ENCODE measurements around the gene AKR1B1.

Gene AKR1B1

GRCh38 chr7:134472572-134473244 is 13.8 kb upstream of the AKR1B1 start:
- in situ Hi-C loops (cut with MboI; ENCODE audit: low sequenced_read_pairs): no loop called here

- in situ Hi-C loops (cut with MboI; ENCODE audit: low sequenced_read_pairs): no loop called here
These were observed 12.0 kb upstream of the AKR1B1 start for GRCh38 chr7:134470864-134471263.

- in situ Hi-C loops (cut with MboI; ENCODE audit: low sequenced_read_pairs): no loop called here
These were observed 10.7 kb upstream of the AKR1B1 start for GRCh38 chr7:134469622-134470021.

GRCh38 chr7:134468475-134468874 is 9.6 kb upstream of the AKR1B1 start:
- in situ Hi-C loops (cut with MboI; ENCODE audit: low sequenced_read_pairs): no loop called here

- in situ Hi-C loops (cut with MboI; ENCODE audit: low sequenced_read_pairs): no loop called here
These were observed 9.2 kb upstream of the AKR1B1 start for GRCh38 chr7:134468054-134468453.

GRCh38 chr7:134465491-134465890 is 6.6 kb upstream of the AKR1B1 start:
- in situ Hi-C loops (cut with MboI; ENCODE audit: low sequenced_read_pairs): no loop called here

- in situ Hi-C loops (cut with MboI; ENCODE audit: low sequenced_read_pairs): no loop called here
These were observed 5.6 kb upstream of the AKR1B1 start for GRCh38 chr7:134464496-134464895.

GRCh38 chr7:134463751-134464150 is 4.9 kb upstream of the AKR1B1 start:
- in situ Hi-C loops (cut with MboI; ENCODE audit: low sequenced_read_pairs): no loop called here

GRCh38 chr7:134462337-134462925 is 3.5 kb upstream of the AKR1B1 start:
- in situ Hi-C loops (cut with MboI; ENCODE audit: low sequenced_read_pairs): no loop called here

- in situ Hi-C loops (cut with MboI; ENCODE audit: low sequenced_read_pairs): no loop called here
These were observed 3.0 kb upstream of the AKR1B1 start for GRCh38 chr7:134461916-134462315.

GRCh38 chr7:134459981-134460380 is 1.1 kb upstream of the AKR1B1 start:
- in situ Hi-C loops (cut with MboI; ENCODE audit: low sequenced_read_pairs): no loop called here

GRCh38 chr7:134458341-134458805 is 527 bp downstream of the AKR1B1 start:
- in situ Hi-C loops (cut with MboI; ENCODE audit: low sequenced_read_pairs): no loop called here

- in situ Hi-C loops (cut with MboI; ENCODE audit: low sequenced_read_pairs): no loop called here
These were observed 1.7 kb downstream of the AKR1B1 start for GRCh38 chr7:134457210-134457609.

- in situ Hi-C loops (cut with MboI; ENCODE audit: low sequenced_read_pairs): no loop called here
These were observed 4.6 kb downstream of the AKR1B1 start for GRCh38 chr7:134454277-134454676.

GRCh38 chr7:134453518-134453917 is 5.4 kb downstream of the AKR1B1 start:
- in situ Hi-C loops (cut with MboI; ENCODE audit: low sequenced_read_pairs): no loop called here

GRCh38 chr7:134452991-134453473 is 5.9 kb downstream of the AKR1B1 start:
- in situ Hi-C loops (cut with MboI; ENCODE audit: low sequenced_read_pairs): no loop called here

- in situ Hi-C loops (cut with MboI; ENCODE audit: low sequenced_read_pairs): no loop called here
These were observed 6.5 kb downstream of the AKR1B1 start for GRCh38 chr7:134452419-134452838.

GRCh38 chr7:134451656-134452055 is 7.2 kb downstream of the AKR1B1 start:
- in situ Hi-C loops (cut with MboI; ENCODE audit: low sequenced_read_pairs): no loop called here

- in situ Hi-C loops (cut with MboI; ENCODE audit: low sequenced_read_pairs): no loop called here
These were observed 8.5 kb downstream of the AKR1B1 start for GRCh38 chr7:134450294-134451000.

GRCh38 chr7:134449680-134450079 is 9.2 kb downstream of the AKR1B1 start:
- in situ Hi-C loops (cut with MboI; ENCODE audit: low sequenced_read_pairs): loop anchor here (25.0 kb wide), 1 partner anchor 163 kb away; no protein-coding TSS in a partner anchor

GRCh38 chr7:134448356-134449229 is 10.3 kb downstream of the AKR1B1 start:
- in situ Hi-C loops (cut with MboI; ENCODE audit: low sequenced_read_pairs): loop anchor here (25.0 kb wide), 1 partner anchor 164 kb away; no protein-coding TSS in a partner anchor

Measured in HL-60/S4 treated with retinoic acid at 250 ng/mL for 4 days and 3 days (cell line).